T-helper 1 cell (primary cell): ENCODE data around the gene SOWAHB.
"Not testable (repeated sequence)": the region's sequence is repeated elsewhere in the genome, so short reads cannot be mapped to it uniquely, and the experiment has no call there.

Experiments used
- DNase-seq, 5 donors: peaks; one replicate each; pipeline ENCODE4 v3.0.0-alpha.2; 2012 to 2020

The SOWAHB gene

DNA sequence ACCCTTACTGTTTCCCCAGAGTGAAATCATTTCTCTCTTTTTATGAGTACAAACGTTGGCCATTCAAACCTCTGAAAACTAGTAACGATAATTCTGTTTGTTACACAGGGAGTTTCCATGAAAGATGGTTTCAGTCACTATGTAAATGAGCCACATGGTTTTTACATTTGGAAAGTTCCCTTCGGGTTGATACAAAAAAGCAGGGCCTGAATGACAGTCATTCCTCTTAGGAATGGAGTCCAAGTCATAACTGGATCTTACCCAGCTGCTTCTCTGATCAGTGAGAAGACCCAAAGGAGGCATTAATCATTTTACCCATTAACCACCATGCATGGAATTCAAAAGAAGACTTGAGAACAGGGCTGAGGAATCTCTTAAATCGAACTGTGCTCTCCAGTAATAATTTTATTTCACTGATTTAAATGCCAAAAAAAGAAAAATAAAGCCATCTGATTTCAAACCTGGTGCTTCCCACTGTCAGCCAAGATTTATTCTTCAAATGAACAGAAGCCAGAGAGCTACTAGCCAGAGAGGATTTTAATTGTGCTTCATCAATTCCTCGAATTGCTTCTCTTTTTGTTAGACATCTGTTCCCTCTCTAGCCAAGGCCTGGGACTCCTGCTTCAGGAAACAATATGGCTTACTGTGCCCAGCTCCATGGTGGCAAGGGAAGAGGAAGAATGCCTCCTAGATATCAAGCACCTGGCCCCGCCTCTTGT lies 3.2 kb downstream of the SOWAHB start:
- no peak for DNase-seq

DNA sequence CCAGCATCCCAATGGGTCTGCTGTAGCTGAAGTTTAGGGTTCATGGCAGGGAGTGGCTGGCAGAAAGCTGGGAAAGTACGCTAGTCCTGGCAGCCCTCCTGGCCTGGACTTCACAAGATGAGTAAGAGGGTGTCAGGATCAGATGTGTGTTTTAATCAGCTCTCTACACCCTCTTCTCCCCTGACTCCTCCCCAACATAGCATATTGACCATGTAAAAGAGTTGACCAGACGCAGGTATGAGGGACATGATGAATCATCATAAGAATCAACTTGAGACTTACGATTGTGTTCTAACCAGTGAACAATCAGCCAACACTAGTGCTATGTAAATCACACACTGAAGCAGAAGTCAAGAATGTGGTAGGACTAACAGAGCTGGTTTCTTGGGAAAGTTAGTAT lies 5.3 kb downstream of the SOWAHB start:
- DNase-seq, result no peak

DNA sequence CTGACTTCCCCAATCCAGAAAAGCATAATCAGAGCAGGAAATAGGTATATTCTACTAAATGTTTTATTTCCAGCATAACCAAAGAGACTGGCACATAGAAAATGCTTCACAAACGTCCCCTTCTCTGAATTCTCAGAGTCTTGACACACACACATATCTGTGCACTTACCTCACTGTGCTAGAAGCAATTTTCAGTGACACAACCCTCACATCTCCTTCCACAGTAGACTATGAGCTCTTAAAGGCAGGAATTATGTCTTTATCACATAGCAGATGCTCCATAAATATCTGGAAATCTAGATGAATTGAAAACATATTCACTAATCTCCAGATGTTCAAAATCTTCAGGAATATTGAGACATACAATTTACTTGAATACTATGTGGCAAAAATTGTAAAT lies 5.9 kb downstream of the SOWAHB start:
- no peak for DNase-seq

GRCh38 chr4:76886848-76887441 lies 11.0 kb downstream of the SOWAHB start:
- no peak for DNase-seq

- no peak for DNase-seq
Observed at GRCh38 chr4:76886214-76886613, 11.7 kb downstream of the SOWAHB start.

- no peak for DNase-seq
Observed at GRCh38 chr4:76883147-76883546, 14.8 kb downstream of the SOWAHB start.

DNA sequence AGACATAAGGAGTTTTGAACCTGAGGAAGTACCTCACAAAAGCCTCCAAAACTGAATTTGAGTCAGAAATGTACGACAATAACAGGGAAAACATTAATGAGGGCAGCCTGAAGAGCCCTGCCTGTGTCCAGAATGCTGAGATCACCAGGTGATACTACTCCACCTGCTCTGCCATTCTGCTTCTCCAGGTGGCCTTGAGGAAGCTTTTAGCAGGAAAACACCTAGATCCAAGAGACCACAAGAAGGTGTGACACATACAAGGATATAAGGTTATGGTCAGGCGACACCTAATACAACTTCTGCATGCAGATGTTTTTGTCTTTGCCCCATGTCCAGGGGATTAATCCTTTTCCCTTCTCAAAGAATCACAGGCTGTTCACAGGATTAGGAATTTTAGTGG lies 15.3 kb downstream of the SOWAHB start:
- DNase-seq, result no peak

- no peak for DNase-seq
Observed at GRCh38 chr4:76881375-76881774, 16.6 kb downstream of the SOWAHB start.

DNA sequence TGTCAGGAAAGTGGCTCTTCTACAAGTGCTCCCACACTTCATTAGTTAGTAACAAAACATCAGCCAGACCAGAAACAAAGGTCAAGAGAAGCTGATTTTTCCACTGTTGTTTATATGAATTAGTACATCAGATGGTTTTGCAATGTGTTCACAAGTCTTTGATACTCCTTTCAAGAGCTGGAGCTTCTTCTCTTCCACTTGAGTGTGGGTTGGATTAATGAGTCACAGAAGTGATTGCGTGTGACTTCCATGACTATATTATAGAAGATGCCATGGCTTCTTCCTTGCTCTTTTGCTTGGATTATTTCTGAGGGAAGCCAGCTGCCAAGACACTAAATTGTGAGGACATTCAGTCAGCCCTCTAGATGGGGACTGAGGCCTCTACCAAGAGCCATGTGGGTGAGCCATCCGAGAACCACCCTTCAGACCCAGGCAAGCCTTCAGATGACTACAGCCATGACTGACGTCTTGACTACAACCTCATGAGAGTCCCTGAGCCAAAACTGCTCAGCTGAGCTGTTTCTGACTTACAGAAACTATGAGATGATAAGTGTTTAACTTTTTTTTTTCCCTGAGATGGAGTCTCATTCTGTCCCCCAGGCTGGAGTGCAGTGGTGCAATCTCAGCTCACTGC lies 18.1 kb downstream of the SOWAHB start:
- no peak for DNase-seq

DNA sequence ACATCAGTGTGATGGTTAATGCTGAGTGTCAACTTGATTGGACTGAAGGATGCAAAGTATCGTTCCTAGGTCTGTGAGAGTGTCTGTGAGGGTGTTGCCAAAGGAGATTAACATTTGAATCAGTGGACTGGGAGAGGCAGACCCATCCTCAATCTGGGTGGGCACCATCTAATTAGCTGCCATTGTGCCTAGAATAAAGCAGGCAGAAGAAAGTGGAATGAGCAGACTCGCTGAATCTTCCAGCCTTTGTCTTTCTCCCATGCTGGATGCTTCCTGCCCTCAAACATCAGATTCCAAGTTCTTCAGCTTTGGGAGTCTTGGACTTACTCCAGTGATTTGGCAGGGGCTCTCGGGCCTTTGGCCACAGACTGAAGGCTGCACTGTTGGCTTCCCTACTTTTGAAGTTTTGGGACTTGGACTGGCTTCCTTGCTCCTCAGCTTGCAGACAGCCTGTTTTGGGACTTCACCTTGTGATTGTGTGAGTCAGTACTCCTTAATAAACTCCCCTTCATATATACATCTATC lies 19.2 kb downstream of the SOWAHB start:
- DNase-seq, result not testable (repeated sequence)

DNA sequence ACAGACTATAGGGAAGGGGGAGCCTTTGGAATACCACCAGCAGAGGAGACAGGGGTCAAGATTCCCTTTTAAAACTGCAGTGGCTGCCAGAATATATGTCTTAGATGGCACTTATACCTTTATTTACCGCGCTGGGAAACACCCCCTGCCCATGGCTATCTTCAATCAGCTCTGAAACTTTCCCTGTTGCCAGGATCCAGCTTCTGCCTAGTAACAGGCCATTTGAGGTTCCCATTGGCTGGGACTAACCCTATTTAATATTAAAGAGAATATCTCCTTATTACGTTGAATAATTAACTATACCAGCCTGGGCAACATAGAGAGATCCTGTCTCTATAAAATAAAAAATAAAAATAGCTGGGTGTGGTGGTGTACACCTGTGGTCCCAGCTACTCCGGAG lies 23.8 kb downstream of the SOWAHB start:
- no peak for DNase-seq

- DNase-seq, result no peak
Observed at GRCh38 chr4:76873495-76873894, 24.4 kb downstream of the SOWAHB start.

GRCh38 chr4:76872556-76872955 lies 25.4 kb downstream of the SOWAHB start:
- no peak for DNase-seq

DNA sequence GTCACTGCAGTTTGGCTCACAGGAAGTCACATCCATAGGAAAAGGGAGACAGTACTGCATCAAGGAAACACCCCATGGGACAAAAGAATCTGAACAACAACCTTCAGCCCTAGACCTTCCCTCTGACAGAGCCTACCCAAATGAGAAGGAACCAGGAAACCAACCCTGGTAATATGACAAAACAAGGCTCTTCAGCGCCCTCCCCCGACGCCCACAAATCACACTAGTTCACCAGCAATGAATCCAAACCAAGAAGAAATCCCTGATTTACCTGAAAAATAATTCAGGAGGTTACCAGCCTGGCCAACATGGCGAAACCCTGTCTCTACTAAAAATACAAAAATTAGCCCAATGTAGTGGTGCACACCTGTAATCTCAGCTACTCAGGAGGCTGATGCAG lies 29.2 kb downstream of the SOWAHB start:
- DNase-seq, result not testable (repeated sequence)

- no peak for DNase-seq
Observed at GRCh38 chr4:76867880-76868655, 29.9 kb downstream of the SOWAHB start.

DNA sequence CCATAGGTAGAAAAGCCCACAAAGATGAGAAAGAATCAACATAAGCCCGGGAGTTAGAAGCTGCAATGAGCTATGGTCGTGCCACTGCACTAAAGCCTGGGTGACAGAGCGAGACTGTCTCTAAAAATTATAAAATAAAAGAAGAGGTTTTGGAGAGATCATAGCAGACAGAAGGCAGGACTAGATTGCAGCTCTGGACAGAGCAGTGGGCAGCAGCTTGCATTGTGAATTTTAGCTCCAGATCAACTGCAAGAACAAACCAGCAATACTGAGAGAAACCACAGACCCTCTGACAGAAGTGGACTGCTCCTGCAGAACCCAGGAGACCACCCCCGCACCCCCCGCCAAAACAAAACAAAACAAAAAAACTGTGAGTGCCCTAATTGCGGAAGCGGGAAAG lies 30.6 kb downstream of the SOWAHB start:
- DNase-seq, result no peak

DNA sequence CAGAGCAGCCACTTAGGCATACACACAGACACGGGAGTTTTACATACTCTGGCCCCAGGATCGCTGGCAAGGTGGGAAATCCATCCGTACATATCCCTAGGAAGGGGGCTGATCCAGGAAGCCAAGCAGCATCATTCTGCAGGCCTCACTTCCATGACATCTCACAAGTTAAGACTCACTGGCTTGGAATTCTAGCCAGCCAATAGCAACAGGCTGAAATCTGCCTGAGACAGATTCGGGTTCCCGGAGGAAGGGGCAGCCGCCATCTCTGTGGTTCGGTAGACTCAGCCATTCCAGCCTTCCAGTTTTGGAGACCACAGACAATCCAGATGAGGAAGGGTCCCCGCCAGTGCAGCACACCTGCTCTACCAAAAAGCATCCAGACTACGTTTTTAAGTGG lies 31.3 kb downstream of the SOWAHB start:
- no peak for DNase-seq

GRCh38 chr4:76858319-76858718 lies 39.6 kb downstream of the SOWAHB start:
- DNase-seq, result no peak

DNA sequence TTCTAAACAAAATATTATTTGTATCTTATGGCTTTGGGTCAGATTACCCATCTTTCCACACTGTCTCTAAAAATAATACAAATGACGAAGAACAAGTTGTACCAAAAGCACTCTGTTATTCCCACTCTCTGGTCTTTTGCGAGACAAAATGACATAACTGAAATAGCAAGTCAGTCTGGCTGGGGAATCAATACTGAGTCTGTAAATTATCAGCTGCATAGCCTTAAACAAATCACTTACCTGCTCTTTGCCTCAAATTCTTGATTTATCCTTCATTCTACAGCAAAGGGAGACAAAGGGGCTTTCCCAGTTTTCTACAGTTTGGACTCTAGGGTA lies 40.9 kb downstream of the SOWAHB start:
- DNase-seq, result no peak

- no peak for DNase-seq
Observed at GRCh38 chr4:76856243-76857073, 41.5 kb downstream of the SOWAHB start.

GRCh38 chr4:76854858-76855257 lies 43.1 kb downstream of the SOWAHB start:
- no peak for DNase-seq

DNA sequence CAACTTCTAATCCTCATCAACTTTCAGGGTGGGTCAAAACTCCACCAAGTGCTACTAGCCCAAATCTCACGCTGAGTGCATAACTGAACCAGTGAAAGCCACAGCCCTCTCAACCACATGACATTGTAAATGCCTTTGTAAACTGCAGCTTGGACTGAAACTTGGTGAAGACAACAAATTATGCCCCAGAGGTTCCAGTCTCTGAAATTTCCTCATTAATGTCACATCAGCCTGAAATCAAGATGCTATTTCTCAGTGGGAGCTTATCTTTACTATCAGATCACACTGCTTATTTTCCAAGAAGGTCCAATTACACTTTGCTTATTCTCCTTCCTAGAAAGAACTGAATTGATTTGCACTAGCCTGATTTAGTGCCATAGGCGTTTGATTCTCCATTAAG lies 46.6 kb downstream of the SOWAHB start:
- no peak for DNase-seq
